HG02759 (cell line): ENCODE results near the gene LYG1.
"Not testable (repeated sequence)": the region's sequence is repeated elsewhere in the genome, so short reads cannot be mapped to it uniquely, and the experiment has no call there.

ENCODE experiments used
- ATAC-seq: cut with Tn5 transposase; IDR thresholded peaks from one replicate; pipeline ENCODE4 v1.9.1; 2021; ENCODE audit warnings: mild to moderate bottlenecking, moderate library complexity; ENCODE audit not compliant: unreplicated experiment

Gene LYG1

DNA sequence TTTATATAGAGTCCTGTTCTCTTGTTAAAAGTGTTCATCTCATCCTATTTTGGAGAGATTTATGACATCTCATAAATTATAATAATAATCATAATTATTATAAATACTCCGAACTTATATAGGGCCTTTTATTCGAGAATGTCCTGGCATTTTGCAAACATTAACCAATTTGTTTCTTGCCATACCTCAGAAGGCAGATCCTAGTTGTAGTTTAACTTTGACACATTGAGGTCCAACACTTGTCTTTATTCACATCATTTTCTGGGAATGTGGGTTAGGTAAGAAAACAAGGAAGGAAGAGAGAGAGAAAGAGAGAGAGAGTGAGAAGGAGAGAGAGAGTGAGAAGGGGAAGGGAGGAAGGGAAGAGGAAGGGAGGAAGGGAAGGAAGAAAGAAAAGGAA, at the start of gene LYG1:
LYG1 (minus strand) TSS at position 101 of the 400 bp plus-strand sequence. CDS start 5,527 bp downstream, outside the sequence.
- not testable (repeated sequence) for ATAC-seq

DNA sequence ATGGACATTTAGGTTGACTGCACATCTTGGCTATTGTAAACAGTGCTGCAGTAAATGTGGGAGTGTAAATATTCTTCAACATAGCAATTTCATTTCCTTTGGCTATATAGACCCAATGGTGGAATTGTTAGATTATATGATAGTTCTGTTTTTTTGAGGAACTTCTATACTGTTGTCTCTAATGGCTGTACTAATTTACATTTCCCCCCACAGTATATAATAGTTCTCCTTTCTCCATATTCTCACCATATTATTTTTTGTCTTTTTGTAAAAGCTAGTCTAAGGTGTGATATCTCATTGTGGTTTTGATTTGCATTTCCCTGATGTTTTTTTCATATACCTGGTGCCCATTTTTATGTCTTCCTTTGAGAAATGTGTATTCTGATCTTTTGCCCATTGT, 49.2 kb upstream of the LYG1 start:
- ATAC-seq = no peak

DNA sequence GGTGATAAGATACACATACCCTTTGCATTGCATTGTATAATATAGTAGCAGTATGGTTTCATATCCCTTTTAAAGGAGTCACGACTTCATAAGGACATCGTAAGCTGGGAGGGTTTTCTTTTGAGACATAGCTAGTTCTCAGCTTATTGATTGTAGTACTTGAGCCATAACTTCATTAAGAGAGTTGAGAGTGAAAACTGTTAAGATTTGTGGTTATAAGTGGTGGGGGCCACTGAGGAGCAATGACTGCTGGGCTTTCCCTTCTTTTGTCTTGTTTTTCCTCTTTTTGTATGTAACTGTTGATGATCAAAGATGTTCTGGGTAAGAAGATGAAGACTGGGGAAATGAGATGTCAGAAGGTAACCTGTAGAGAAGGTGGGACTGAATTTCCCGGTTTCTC, 47.2 kb upstream of the LYG1 start:
- ATAC-seq = no peak

DNA sequence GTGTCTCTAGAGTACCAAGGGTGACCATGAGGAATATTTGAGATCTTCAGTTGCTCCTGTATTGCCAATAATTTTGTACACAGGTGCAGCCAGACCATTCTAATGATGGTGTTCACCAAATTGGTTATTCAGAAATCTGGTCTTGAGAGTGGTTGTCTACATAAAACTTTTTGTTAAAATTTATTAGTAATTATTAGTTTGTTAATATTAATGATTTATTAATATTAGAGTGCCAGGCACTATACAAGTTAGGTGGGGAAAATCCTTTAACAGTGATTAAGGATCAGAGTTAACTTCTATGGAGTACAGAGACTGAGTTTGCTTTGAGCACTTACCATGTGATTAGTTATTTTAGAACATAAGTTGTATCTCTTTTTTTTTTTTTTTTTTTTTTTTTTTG, 45.2 kb upstream of the LYG1 start:
- ATAC-seq = no peak

DNA sequence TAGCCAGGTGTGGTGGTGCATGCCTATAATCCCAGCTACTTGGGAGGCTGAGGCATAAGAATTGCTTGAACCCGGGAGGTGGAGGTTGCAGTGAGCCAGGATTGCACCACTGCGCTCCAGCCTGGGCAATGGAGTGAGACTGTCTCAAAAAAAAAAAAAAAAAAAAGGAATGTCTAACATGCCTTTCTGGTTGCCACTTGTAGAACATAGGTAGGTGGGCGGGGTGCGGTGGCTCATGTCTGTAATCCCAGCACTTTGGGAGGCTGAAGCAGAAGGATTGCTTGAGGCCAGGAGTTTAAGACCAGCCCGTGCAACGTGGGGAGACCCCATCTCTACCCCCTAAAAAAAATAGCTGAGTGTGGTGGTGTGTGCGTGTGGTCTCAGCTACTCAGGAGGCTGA, 44.4 kb upstream of the LYG1 start:
- not testable (repeated sequence) for ATAC-seq

DNA sequence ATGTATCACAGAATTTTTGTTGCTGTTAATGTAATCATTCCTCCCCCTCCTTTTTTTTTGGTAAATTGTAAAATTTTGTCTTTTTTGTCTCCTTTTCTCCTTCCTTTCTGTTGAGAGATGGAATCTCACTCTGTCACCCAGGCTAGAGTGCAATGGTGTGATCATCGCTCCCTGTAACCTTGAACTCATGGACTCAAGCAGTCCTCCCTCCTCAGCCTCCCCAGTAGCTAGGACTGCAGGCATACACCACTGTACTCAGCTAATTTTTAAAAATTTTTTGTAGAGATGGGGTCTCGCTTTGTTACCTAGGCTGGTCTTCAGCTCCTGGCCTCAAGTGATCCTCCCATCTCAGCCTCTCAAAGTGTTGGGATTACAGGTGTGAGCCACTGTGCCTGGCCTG, 41.5 kb upstream of the LYG1 start:
- no peak for ATAC-seq

DNA sequence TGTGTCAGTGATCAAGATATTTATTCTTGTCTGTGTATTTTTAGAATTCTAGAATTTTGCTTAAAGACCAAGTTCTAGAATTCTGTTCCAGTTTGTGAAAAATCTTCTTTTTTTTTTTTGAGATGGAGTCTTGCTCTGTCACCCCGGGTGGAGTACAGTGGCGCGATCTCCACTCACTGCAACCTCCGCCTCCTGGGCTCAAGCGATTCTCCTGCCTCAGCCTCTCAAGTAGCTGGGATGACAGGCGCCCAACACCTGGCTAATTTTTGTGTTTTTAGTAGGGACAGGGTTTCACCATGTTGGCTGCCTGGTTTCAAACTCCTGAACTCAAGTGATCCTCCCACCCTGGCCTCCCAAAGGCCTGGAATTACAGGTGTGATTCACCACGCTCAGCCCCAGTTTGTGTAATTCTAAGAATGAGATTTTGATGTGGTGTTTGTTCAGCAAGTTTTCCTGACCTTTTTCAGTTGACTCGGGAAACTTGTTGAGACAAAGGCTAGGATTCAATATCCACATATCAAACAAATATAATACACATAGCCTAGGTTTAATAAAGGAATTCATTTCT, 39.8 kb upstream of the LYG1 start:
- ATAC-seq = no peak

DNA sequence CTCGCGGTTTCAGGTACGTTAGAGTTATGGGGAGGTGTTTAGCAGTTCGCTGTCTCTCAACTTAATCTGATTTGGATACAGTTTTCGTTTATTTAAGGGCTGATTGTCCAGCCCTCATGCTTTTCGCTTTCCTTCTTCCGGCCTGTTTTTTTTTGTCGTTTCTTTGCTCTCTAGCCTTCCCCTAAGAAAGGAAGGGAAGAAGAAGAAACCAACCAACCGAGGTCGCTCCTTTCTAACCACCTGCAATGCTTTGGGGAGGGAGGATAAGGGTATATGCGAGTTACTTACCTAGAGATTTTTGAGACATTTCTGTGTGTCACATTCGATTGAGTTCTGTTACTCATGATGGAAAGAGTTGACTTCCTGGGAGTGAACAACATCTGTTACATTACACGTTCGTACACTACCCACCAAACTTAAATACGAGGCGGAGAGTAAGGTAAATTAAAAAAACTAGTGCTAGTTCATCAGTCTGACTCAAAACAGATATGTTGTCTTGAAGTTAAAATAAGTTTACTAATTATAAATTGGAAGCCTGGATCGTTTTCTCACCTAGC, 37.1 kb upstream of the LYG1 start:
- ATAC-seq = no peak

DNA sequence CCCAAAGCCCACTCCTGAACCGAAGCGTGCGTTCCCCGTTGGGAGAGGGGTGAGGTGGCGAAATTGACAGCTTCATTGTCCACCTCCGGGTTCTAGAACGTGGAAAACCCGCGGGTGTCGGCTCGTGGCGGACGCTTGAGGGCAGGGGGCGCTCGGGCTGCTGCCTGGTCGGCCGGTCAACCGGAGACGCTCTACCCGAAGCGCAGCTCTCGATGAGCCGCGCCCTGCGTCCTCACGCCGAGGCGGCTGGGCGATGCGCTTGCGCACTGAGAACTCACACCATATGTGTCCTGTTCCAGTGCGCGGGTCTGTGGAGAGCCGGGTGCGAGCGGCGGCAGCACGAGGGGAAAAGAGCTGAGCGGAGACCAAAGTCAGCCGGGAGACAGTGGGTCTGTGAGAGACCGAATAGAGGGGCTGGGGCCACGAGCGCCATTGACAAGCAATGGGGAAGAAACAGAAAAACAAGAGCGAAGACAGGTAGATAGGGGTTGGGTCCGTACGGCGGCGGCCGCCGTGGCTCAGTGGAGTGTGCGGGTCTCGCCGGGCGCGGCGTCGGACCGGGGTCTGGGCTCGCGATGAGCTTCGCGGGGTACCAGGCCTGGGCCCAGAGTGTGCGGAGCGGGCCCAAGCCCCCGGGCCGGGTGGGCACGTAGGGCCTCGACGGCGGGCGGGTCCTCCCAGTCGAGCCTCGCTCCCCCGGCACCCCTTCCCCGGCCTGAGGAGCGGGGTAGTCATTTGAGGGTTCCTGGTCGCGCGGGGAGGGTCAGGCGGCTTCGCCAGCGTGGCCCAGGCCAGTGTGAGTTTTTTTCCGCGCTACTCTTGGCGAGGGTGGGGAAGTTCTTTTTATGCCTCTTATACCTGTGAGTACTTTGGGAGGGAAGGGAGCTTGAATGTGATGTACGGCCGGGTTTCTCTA, 36.4 kb upstream of the LYG1 start, which contains the start of gene EIF5B:
EIF5B (plus strand) TSS at position 277 of the 916 bp plus-strand sequence; CDS start at position 443, 166 bp downstream.
- ATAC-seq = peak; percentile 71

DNA sequence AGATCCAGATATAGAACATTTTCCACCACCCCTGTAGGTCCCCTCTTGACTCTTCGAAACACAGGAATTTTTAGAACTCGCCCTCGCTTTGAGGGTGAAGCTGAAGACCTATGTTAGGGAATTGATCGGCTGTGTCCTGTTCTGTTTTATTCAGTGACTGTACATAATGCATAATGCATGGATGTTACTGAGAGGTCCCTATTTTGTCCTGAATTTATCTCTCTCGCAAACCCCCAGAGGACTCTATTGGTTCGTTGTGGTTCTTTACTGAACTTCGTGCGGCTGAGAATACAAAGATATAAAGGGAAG, 35.8 kb upstream of the LYG1 start:
- peak; percentile 5 for ATAC-seq

DNA sequence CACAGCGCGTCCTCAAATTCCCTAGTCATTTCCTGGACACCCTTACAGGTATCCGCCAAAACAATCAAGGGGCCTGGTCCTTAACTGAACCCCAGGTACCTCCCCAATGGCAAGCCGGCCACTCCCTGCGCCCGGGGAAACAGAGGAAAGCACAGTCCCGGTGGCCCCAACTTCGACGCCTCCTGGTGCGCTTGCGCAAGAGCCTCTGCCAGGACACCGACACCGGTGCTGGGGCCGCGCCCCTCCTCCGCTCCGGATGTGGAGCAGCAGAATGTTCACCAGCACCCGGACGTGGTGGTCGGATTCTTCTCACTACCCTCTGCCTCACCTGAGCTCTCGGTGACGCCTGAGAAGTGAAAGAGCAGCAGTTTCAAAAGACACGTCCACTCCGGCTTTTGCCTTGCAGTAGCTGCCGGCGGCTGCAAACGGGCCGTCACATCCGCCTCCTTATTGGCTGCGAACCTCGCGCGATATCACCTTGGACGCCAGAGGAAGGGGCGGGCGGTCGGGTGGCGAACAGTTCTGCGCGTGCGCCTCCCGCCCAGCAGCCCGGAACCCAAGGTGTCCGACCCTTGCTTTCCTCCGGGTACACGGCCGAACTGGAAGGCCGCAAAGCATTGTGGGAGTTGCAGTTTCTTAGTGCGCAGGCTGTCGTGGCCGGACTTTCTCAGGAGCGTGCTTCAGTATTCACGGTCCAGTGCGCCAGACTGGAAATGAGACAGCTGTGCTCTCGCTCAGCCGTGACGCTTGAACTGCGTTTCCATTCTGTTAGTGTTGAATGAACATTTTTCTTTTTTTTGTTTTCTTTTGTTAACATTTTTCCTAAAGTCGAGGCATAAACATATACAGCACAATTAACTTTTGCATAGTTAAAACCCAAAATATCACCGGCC, 35.2 kb upstream of the LYG1 start, which contains the start of gene TXNDC9:
TXNDC9 (minus strand) TSS at position 423 of the 893 bp plus-strand sequence. CDS start 3,123 bp downstream, outside the sequence.
- ATAC-seq = peak; percentile 79

DNA sequence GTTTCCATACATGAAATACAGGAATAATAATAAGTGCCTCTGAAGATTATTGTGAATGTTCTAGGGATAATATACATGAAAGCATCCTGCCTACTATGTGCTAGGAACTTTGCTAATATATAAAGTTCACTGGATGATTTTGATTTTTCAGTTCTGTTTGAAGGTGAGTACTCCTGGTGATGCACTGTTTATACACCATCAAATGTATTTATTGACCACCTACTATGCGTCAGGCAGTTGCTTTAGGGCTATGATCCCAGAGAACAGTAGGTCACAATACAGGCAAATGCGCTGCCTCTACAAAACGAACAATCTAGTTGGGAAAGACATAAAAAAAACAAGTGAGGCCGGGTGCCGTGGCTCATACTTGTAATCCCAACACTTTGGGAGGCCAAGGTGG, 24.4 kb upstream of the LYG1 start:
- ATAC-seq = no peak

DNA sequence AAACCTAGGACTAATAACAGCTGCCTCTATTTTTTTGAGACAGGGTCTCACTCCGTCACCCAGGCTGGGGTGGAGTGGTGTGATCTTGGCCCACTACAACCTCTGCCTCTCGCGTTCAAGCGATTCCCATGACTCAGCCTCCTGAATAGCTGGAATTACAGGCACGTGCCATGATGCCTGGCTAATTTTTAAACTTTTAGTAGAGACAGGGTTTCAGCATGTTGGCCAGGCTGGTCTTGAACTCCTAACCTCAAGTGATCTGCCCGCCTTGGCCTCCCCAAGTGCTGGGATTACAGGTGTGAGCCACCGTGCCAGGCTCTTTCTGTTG, 16.8 kb upstream of the LYG1 start:
- not testable (repeated sequence) for ATAC-seq

DNA sequence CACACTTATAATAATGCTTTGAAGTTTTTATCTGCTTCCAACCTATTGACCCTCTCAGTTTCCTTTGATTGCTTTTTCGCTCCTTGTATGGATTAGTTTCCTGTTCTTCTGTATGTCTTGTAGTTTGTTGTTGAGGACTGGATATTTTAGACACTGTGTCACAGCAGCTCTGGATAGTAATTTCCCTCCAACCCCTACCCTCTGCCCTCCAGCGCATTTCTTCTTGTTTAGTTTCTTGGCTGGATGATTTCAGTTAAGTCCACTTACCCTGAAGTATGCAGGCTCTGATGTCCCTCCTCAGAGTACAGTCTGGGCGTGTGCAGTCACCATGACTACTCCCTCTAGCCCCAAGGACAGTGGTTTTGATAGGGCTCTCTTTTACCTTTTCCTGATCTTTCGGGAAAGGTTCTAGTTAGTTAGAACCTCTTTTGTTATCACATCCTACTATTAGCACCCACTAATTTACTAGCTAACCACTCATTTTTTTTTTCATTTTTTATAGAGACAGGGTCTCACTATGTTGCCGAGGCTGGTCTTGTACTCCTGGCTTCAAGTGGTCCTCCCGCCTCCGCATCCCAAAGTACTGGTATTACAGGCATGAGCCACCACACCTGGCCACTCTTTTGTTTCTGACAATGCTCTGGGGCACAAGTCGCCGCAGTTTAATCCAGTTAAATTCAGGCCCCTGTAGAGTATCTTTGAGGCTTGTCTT, 16.3 kb upstream of the LYG1 start:
- ATAC-seq = no peak

DNA sequence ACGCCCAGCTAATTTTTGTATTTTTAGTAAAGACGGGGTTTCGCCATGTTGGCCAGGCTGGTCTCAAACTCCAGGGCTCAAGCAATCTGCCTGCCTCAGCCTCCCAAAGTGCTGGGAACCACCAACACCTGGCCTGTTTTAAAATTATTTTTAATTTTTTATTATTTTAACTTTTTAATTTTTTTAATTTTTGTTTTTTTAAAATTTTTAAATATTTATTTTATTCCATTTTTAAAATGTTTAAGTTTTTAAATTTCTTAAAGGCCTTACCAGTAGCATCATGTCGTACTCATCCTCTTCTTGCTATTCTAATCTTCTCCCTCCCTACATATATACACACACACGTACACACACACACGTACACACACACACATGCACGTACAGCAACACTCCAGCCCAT, 1.4 kb downstream of the LYG1 start:
- no peak for ATAC-seq

DNA sequence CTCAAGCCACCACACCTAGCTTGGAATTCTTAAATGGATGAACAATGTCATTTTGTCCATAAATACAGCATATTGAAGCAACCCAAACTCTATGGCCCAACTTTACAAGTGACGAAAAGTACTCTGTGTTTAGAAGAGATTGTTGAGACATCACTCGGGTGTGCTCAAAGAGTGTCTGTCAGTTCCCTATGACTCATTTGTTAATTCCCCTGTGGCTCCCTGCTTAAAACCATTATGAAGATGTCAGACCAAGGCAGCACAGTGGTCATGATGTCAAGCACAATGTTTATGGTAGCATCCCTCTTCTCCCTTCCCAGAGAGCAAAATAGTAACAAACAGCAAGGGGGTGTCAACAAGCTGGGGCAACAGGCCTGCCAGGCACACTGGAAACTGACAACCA, 3.0 kb downstream of the LYG1 start:
- no peak for ATAC-seq

DNA sequence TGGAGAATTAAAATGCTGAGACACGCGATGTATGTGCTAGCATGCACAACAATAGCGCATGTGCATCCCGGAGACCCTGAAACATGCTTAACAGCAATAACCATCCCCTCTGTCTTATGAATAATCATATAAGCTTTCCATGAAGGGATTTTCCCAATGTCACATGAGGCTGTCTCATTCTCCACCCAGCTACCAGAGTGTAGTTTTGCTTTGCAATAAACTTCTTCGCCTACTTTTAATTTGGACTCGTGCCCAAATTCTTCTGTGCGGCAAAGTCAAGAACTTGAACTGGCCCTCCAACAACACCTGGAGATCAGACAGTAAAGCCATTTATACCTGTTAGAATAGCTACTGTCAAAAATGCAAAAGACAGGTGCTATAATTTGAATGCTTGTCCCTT, 15.5 kb downstream of the LYG1 start:
- no peak for ATAC-seq

DNA sequence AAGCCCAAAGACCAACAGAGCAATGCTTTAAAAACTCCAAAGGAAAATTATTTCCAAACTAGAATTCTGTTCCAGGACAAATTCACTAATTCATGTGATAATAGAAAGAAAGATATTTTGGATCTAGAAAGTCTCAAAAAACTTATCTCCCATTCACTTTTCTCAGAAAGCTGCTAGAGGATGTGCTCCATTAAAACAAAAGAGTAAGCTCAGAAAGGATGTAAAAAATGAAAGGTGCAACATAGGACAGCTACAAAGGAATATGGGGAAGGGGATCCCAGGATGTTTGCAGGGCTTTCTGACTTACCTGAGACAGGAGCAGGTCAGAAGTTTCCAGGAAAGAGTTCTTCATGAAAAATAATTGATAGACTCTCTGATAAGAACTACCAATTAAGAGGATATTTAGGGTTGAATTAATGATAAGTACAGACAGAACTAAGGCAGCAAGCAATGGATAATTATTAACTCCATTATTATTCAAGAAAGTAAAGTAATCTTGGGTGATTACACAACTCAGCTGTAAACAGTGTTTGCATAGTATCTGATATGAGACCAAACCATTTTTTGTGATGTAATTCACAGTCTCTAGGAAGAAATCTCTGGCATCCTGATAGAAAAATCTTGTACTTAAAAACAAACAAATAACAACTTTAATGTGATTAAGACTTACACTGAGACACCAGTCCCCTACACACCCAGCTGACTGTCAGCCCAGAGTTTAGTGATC, 20.9 kb downstream of the LYG1 start:
- ATAC-seq = no peak

DNA sequence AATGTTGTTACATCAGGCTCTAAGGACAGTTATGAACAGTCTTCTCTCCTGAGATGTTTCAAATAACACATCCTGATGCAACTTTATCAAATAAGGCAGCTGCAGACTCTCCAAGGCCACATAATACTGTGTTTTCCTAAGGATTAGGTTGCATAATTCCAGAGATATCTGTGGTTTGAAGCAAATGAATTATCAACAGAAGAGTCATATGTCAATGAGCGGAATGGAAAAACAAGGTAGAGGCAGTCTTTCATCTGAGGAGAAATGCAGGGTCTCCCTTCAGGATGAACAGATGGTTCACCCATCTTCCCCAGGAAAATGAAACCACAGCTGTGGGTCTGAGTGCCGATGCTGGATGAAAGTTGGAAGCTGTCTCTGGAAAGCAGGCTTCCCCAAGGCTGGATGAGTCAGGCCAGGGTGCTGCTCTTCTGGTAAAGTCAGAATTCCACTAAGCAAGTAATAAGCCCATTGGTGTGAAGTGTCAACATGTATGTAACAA, 22.2 kb downstream of the LYG1 start:
- no peak for ATAC-seq
